IMR-90 (cell line): Measurements from ENCODE around the gene CLUH. TPM values are rescaled to one million over a fixed set of nuclear protein-coding genes. Genes with fewer than 3 reads are reported as not detected.

ENCODE experiments used
- ATAC-seq: fragments of 200-7000 bp; cut with Tn5 transposase; 2 replicates; pipeline ENCODE4 v1.9.1; 2020; ENCODE audit warnings: low read depth, mild to moderate bottlenecking, moderate library complexity
- BruUV-seq: library from RNA; stranded (reverse); fragments of 400-500 nt; replicated peaks from 2 replicates; lab custom pipeline; 2021; lab: Mats Ljungman, UMichigan
- CTCF ChIA-PET: fragments of 300-600 bp; formaldehyde crosslinking; extraction: SDS; loops from one replicate; lab custom pipeline; 2021; ENCODE audit warnings: antibody characterized with exemption; lab: Yijun Ruan, JAX
- POLR2A ChIA-PET: fragments of 300-600 bp; sonication (Branson Sonifier 250); formaldehyde crosslinking; loops from one replicate; lab custom pipeline; 2022; ENCODE audit warnings: antibody characterized with exemption; ENCODE audit not compliant: unreplicated experiment; lab: Charles Lee
- DNase-seq: peaks from one replicate; pipeline ENCODE4 v3.0.0; 2013
- H2AFZ ChIP-seq: replicated peaks from 2 replicates; pipeline ENCODE3; 2013; ENCODE audit warnings: low read length, mild to moderate bottlenecking; ENCODE audit not compliant: poor library complexity
- H2AK5ac ChIP-seq: 2 replicates; pipeline ENCODE4 v1.6.1; 2013; ENCODE audit warnings: low read depth, low read length, inconsistent platforms
- H2AK9ac ChIP-seq: replicated peaks from 2 replicates; pipeline ENCODE3; 2013; ENCODE audit warnings: mild to moderate bottlenecking, low read depth, low read length, moderate library complexity; ENCODE audit not compliant: poor library complexity
- H2BK120ac ChIP-seq: 2 replicates; pipeline ENCODE4 v1.6.1; 2013; ENCODE audit warnings: low read depth, low read length, inconsistent platforms
- H2BK15ac ChIP-seq: 3 replicates; pipeline ENCODE4 v1.6.1; 2013; ENCODE audit warnings: low read depth, low read length, inconsistent platforms
- H2BK20ac ChIP-seq: 2 replicates; pipeline ENCODE4 v1.6.1; 2013; ENCODE audit warnings: low read depth, mild to moderate bottlenecking, inconsistent platforms, low read length, moderate library complexity
- H2BK5ac ChIP-seq: 2 replicates; pipeline ENCODE4 v1.6.1; 2013; ENCODE audit warnings: mild to moderate bottlenecking, low read depth, low read length, inconsistent platforms; ENCODE audit not compliant: poor library complexity, severe bottlenecking
- H3K14ac ChIP-seq: replicated peaks from 2 replicates; pipeline ENCODE4 v1.6.1; 2013; ENCODE audit warnings: low read depth, low read length, inconsistent platforms
- H3K18ac ChIP-seq: 2 replicates; pipeline ENCODE4 v1.6.1; 2013; ENCODE audit warnings: low read depth, low read length, control low read depth
- H3K23ac ChIP-seq: 2 replicates; pipeline ENCODE4 v1.6.1; 2013; ENCODE audit warnings: low read depth, low read length, inconsistent platforms
- H3K27ac ChIP-seq: 2 replicates; pipeline ENCODE4 v1.5.1; 2013; ENCODE audit warnings: mild to moderate bottlenecking, control low read depth, low read length; ENCODE audit not compliant: insufficient read depth
- H3K27me3 ChIP-seq: 2 replicates; pipeline ENCODE4 v1.6.1; 2013; ENCODE audit warnings: low read length; ENCODE audit not compliant: control insufficient read depth, insufficient read depth
- H3K36me3 ChIP-seq: 2 replicates; pipeline ENCODE4 v1.6.1; 2013; ENCODE audit warnings: low read length, mixed read lengths; ENCODE audit not compliant: control insufficient read depth, insufficient read depth
- H3K4ac ChIP-seq: 2 replicates; pipeline ENCODE4 v1.6.1; 2013; ENCODE audit warnings: low read depth, low read length, inconsistent platforms
- H3K4me1 ChIP-seq: 2 replicates; pipeline ENCODE4 v1.6.1; 2013; ENCODE audit warnings: low read length, mixed read lengths; ENCODE audit not compliant: control insufficient read depth, insufficient read depth
- H3K4me2 ChIP-seq: 2 replicates; pipeline ENCODE4 v1.6.1; 2013; ENCODE audit warnings: low read depth, mild to moderate bottlenecking, control low read depth, low read length, moderate library complexity
- H3K4me3 ChIP-seq: 2 replicates; pipeline ENCODE4 v1.5.1; 2013; ENCODE audit warnings: low read depth, mild to moderate bottlenecking, control low read depth, low read length, moderate library complexity; ENCODE audit not compliant: insufficient read depth
- H3K56ac ChIP-seq: 2 replicates; pipeline ENCODE4 v1.6.1; 2013; ENCODE audit warnings: low read length, inconsistent platforms; ENCODE audit not compliant: insufficient read depth; ENCODE audit errors: extremely low read depth
- H3K79me1 ChIP-seq, 2 experiments: 2 replicates each; pipeline ENCODE4 v1.6.1; 2013; ENCODE audit warnings: low read length in 2 of 2, inconsistent platforms in 1 of 2, low read depth in 1 of 2
- H3K9ac ChIP-seq: 2 replicates; pipeline ENCODE4 v1.6.1; 2013; ENCODE audit warnings: low read depth, low read length, control low read depth
- H3K9me1 ChIP-seq: 2 replicates; pipeline ENCODE4 v1.6.1; 2013; ENCODE audit warnings: low read length, inconsistent platforms; ENCODE audit not compliant: insufficient read depth
- H3K9me3 ChIP-seq: 2 replicates; pipeline ENCODE4 v1.6.1; 2013; ENCODE audit warnings: low read length; ENCODE audit not compliant: control insufficient read depth, insufficient read depth
- H4K20me1 ChIP-seq: 2 replicates; pipeline ENCODE4 v1.6.1; 2013; ENCODE audit warnings: low read length, inconsistent platforms; ENCODE audit not compliant: insufficient read depth
- H4K5ac ChIP-seq: 2 replicates; pipeline ENCODE4 v1.6.1; 2013; ENCODE audit warnings: mild to moderate bottlenecking, low read depth, low read length, control low read depth
- H4K8ac ChIP-seq, 2 experiments: 2 replicates each; pipeline ENCODE4 v1.6.1; 2013; ENCODE audit warnings: low read depth in 2 of 2, low read length in 2 of 2, control low read depth in 1 of 2, inconsistent platforms in 1 of 2
- H4K91ac ChIP-seq: 2 replicates; pipeline ENCODE4 v1.6.1; 2013; ENCODE audit warnings: low read depth, low read length, inconsistent platforms; ENCODE audit not compliant: insufficient read depth
- CEBPB ChIP-seq: IDR thresholded peaks from 2 replicates; pipeline ENCODE4 v1.6.1; 2012; ENCODE audit warnings: low read depth, low read length, improper control_type of control experiment
- CTCF ChIP-seq: conservative IDR thresholded peaks from 2 replicates; pipeline ENCODE4 v1.5.1; 2012; ENCODE audit warnings: mild to moderate bottlenecking, low read depth, low read length, improper control_type of control experiment
- FOS ChIP-seq: fragments of 150-350 bp; IDR thresholded peaks from 2 replicates; pipeline ENCODE4 v1.6.1; 2016; ENCODE audit warnings: low read depth, low read length
- NFE2L2 ChIP-seq: fragments of 150-350 bp; IDR thresholded peaks from 2 replicates; pipeline ENCODE4 v1.6.1; 2016; ENCODE audit warnings: low read depth, mild to moderate bottlenecking, low read length
- RAD21 ChIP-seq: IDR thresholded peaks from 2 replicates; pipeline ENCODE4 v1.6.1; 2012; ENCODE audit warnings: low read length, improper control_type of control experiment
- RCOR1 ChIP-seq: IDR thresholded peaks from 2 replicates; pipeline ENCODE4 v1.6.1; 2012; ENCODE audit warnings: mild to moderate bottlenecking, low read length, improper control_type of control experiment; ENCODE audit not compliant: insufficient replicate concordance
- RFX5 ChIP-seq: IDR thresholded peaks from 2 replicates; pipeline ENCODE4 v1.8.0; 2012; ENCODE audit warnings: low read depth, mild to moderate bottlenecking, low read length, moderate library complexity
- SMC3 ChIP-seq: fragments of 150-350 bp; IDR thresholded peaks from 2 replicates; pipeline ENCODE4 v1.6.1; 2016; ENCODE audit warnings: low read depth, mild to moderate bottlenecking, antibody characterized with exemption, low read length, moderate library complexity
- WGBS, 2 experiments: methylation state at CpG; one replicate each; pipeline versions ENCODE4 v1.1.5 to v1.1.7; 2013; ENCODE audit warnings: missing lambda C conversion rate in 2 of 2; ENCODE audit not compliant: insufficient read length in 1 of 2; ENCODE audit errors: extremely low coverage in 2 of 2; 5-methylcytosine and 5-hydroxymethylcytosine counted together
- dilution Hi-C: fragments of 300-500 bp; cut with HindIII; formaldehyde crosslinking; loops from one replicate; pipeline ENCODE4 v1.14.3; 2018; ENCODE audit warnings: low sequenced_read_pairs; ENCODE audit not compliant: unreplicated experiment
- in situ Hi-C: fragments of 300-500 bp; cut with MboI; formaldehyde crosslinking; loops from 3 replicates; pipeline ENCODE4 v1.14.3; 2019; ENCODE audit warnings: low sequenced_read_pairs, inconsistent platforms, mixed read lengths
- intact Hi-C: fragments of 100-400 bp; cut with micrococcal nuclease; formaldehyde crosslinking; loops from 2 replicates; pipeline ENCODE4 v1.10.0; 2022
- polyA plus RNA-seq, 3 experiments: library from polyadenylated mRNA; depleted of rRNA; stranded (reverse); fragments of >200 nt; gene quantifications; 2 replicates each; pipeline ENCODE4 v1.2.3, GENCODE V29; 2012; ENCODE audit warnings: low replicate concordance in 1 of 3
- total RNA-seq: library from RNA; depleted of rRNA; stranded (reverse); fragments of >200 nt; gene quantifications from 2 replicates; pipeline ENCODE4 v1.2.3, GENCODE V29; 2012

The CLUH gene
- total and polyA plus RNA-seq, 2 of the 4 experiments (the other 2 are of a cell fraction) = 12.9 to 42.0 TPM

- H3K9ac ChIP-seq = no peak overlapping the region
- no peak overlapping the region for H3K18ac ChIP-seq
- H3K4me1 ChIP-seq = no peaks in the 10 kb centered on the region
- no peak overlapping the region for H3K4me2 ChIP-seq
- H2BK120ac ChIP-seq = no peak overlapping the region
- no peak overlapping the region for H4K91ac ChIP-seq
- H2AFZ ChIP-seq = no peak overlapping the region
- POLR2A ChIA-PET = no interaction called here
- in situ Hi-C loops = no loop called here
- H2AK5ac ChIP-seq = no peak overlapping the region
- WGBS, 2 experiments = 96% methylated on average over 9 of the region's 42 CpGs; no CpG with 5 or more reads in 1 of the 2 experiments
- peaks cover 48% of the 10 kb centered on the region for H3K36me3 ChIP-seq
- no peak overlapping the region for H4K8ac ChIP-seq
- no peaks in the 10 kb centered on the region; the same call in 1 of the 2 replicates for H4K20me1 ChIP-seq
- no TSS peak for BruUV-seq
- no peak overlapping the region for H2BK20ac ChIP-seq
- DNase-seq (no peak), ATAC-seq (no peak)
- H2BK15ac ChIP-seq = no peak overlapping the region
- dilution Hi-C loops = no loop called here
- no peak overlapping the region for H3K14ac ChIP-seq
- H3K4me3 ChIP-seq = no peak overlapping the region
- no peak overlapping the region for H2AK9ac ChIP-seq
- H2BK5ac ChIP-seq = no peak overlapping the region
- H4K5ac ChIP-seq = no peak overlapping the region
- H3K23ac ChIP-seq = no peak overlapping the region
- H3K9me1 ChIP-seq = no peaks in the 10 kb centered on the region
- no peak overlapping the region for H3K4ac ChIP-seq
- H3K79me1 ChIP-seq = 0 out of 4 replicates have a peak, but pooled peaks cover 0 to 3% of the 10 kb centered on the region in 2 experiments
- H3K27me3 ChIP-seq = no peaks in the 10 kb centered on the region
- no peak overlapping the region for H3K27ac ChIP-seq
- CTCF ChIA-PET = no interaction called here
- H3K56ac ChIP-seq = no peak overlapping the region
- H3K9me3 ChIP-seq = no peaks in the 10 kb centered on the region
- intact Hi-C loops = no loop called here
- no peak for TF ChIP-seq NFE2L2
- no peak for TF ChIP-seq RAD21
- no peak for TF ChIP-seq SMC3
- TF ChIP-seq CEBPB = no peak
- no peak for TF ChIP-seq FOS
- TF ChIP-seq RCOR1 = no peak
- no peak for TF ChIP-seq CTCF
- TF ChIP-seq RFX5 = no peak
These were observed 17.0 kb downstream of the CLUH start for GRCh38 chr17:2694381-2695242.
